ENCODE measurements around the gene ZCCHC7. TPM values are rescaled to one million over a fixed set of nuclear protein-coding genes. Genes with fewer than 3 reads are reported as not detected.
"Not testable (repeated sequence)": the region's sequence is repeated elsewhere in the genome, so short reads cannot be mapped to it uniquely, and the experiment has no call there.

Gene ZCCHC7
- total RNA-seq, 2 donors from 2014 or later = 21.2 to 22.7 TPM

DNA sequence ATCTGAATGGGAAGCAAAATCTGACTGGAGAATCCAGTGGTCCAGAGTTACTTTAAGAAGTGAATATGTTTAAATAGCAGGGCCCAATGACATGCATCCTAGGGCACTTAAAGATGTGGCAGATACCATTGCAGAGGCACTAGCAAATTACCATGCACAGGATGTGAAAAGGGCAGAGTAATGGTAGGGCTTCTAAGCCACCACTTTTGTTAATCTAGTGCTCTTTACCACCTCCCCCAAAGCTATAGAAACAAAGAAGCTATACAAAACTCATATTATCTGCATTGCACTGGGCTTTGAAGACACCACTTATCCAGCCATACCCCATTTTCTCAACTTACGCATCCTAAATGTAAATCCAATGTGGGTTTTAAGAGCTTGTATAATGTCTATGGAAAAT is 81.2 kb downstream of the ZCCHC7 start:
- H3K36me3 ChIP-seq (ENCODE audit: control insufficient read depth, insufficient read depth, low read length) = peaks cover 3% of the 10 kb centered on the region
- no peak overlapping the region for H3K4me3 ChIP-seq (ENCODE audit: low read length)
- peaks cover 12% of the 10 kb centered on the region for H3K9me3 ChIP-seq (ENCODE audit: control insufficient read depth, low read length)
- H3K9ac ChIP-seq (ENCODE audit: extremely low read depth, low read length, poor library complexity, severe bottlenecking) = no peak overlapping the region
- DNase-seq = no peak
- H3K27me3 ChIP-seq (ENCODE audit: control insufficient read depth, insufficient read depth, low read length, poor library complexity, severe bottlenecking) = no peaks in the 10 kb centered on the region
- Mint-ChIP-seq H3K27ac (no peak overlapping the region), H3K27me3 (ENCODE audit: insufficient read depth) (no peaks in the 10 kb centered on the region), H3K9me3 (peaks cover 13% of the 10 kb centered on the region), H3K36me3 (ENCODE audit: low read depth) (peaks cover 18% of the 10 kb centered on the region), H3K4me1 (peaks cover 27% of the 10 kb centered on the region), H3K4me3 (no peak overlapping the region)
- WGBS, 2 experiments (ENCODE audit: insufficient coverage in 1 of 2, insufficient read length in 1 of 2) = no CpG with 5 or more reads among the region's 1 CpG
- H3K27ac ChIP-seq (ENCODE audit: low read depth, low read length) = no peak overlapping the region
- peaks cover 13% of the 10 kb centered on the region for H3K4me1 ChIP-seq (ENCODE audit: control insufficient read depth, insufficient read depth, low read length)
- TF ChIP-seq, protein P1, sequence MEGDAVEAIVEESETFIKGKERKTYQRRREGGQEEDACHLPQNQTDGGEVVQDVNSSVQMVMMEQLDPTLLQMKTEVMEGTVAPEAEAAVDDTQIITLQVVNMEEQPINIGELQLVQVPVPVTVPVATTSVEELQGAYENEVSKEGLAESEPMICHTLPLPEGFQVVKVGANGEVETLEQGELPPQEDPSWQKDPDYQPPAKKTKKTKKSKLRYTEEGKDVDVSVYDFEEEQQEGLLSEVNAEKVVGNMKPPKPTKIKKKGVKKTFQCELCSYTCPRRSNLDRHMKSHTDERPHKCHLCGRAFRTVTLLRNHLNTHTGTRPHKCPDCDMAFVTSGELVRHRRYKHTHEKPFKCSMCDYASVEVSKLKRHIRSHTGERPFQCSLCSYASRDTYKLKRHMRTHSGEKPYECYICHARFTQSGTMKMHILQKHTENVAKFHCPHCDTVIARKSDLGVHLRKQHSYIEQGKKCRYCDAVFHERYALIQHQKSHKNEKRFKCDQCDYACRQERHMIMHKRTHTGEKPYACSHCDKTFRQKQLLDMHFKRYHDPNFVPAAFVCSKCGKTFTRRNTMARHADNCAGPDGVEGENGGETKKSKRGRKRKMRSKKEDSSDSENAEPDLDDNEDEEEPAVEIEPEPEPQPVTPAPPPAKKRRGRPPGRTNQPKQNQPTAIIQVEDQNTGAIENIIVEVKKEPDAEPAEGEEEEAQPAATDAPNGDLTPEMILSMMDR (conservative IDR thresholded peaks at IDR 0.05) = no peak

DNA sequence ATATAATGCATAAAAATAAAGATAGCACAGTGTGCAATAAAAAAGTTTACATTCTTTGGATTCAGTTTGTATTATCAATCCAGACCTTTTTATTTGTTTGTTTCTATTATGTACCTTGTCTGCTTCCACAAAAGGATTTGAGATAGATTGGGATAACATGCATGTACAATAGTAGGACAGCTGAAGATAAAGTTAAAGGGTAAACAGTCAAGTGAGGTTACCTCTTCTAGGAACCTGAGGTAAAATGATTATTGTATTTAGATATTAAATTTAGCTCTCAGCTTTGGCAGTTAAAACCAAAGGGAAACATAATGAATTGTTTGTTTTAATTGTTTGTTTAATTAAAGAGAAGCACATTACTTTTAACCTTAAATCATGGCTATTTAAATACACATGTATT is 81.7 kb downstream of the ZCCHC7 start:
- peaks cover 21% of the 10 kb centered on the region for H3K36me3 Mint-ChIP-seq (ENCODE audit: low read depth)
- H3K9ac ChIP-seq (ENCODE audit: extremely low read depth, low read length, poor library complexity, severe bottlenecking) = no peak overlapping the region
- no peak overlapping the region for H3K4me3 Mint-ChIP-seq
- H3K4me1 ChIP-seq (ENCODE audit: control insufficient read depth, insufficient read depth, low read length) = peaks cover 13% of the 10 kb centered on the region
- no peak for DNase-seq
- no peak overlapping the region for H3K27ac ChIP-seq (ENCODE audit: low read depth, low read length)
- no peaks in the 10 kb centered on the region for H3K27me3 ChIP-seq (ENCODE audit: control insufficient read depth, insufficient read depth, low read length, poor library complexity, severe bottlenecking)
- TF ChIP-seq, protein P1 (conservative IDR thresholded peaks at IDR 0.05) = no peak
- no peak overlapping the region for H3K4me3 ChIP-seq (ENCODE audit: low read length)
- no peak overlapping the region for H3K27ac Mint-ChIP-seq
- H3K9me3 ChIP-seq (ENCODE audit: control insufficient read depth, low read length) = peaks cover 12% of the 10 kb centered on the region
- peaks cover 26% of the 10 kb centered on the region for H3K4me1 Mint-ChIP-seq
- H3K36me3 ChIP-seq (ENCODE audit: control insufficient read depth, insufficient read depth, low read length) = peaks cover 3% of the 10 kb centered on the region
- no peaks in the 10 kb centered on the region for H3K27me3 Mint-ChIP-seq (ENCODE audit: insufficient read depth)
- peaks cover 13% of the 10 kb centered on the region for H3K9me3 Mint-ChIP-seq

DNA sequence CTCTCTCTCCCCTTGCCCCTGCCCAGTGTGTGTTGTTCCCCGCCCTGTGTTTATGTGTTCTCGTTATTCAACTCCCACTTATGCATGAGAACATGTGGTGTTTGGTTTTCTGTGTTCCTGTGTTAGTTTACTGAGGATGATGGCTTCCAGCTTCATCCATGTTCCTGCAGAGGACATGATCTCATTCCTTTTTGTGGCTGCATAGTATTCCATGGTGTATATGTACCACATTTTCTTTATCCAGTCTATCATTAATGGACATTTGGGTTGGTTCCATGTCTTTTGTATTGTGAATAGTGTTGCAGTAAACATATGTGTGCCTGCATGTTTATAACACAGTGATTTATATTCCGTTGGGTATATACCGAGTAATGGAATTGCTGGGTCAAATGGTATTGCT is 83.1 kb downstream of the ZCCHC7 start:
- H3K9ac ChIP-seq (ENCODE audit: extremely low read depth, low read length, poor library complexity, severe bottlenecking); H3K4me3 ChIP-seq (ENCODE audit: low read length); H3K4me1 ChIP-seq (ENCODE audit: control insufficient read depth, insufficient read depth, low read length); DNase-seq; H3K36me3 ChIP-seq (ENCODE audit: control insufficient read depth, insufficient read depth, low read length); H3K27me3 Mint-ChIP-seq (ENCODE audit: insufficient read depth); H3K27me3 ChIP-seq (ENCODE audit: control insufficient read depth, insufficient read depth, low read length, poor library complexity, severe bottlenecking); H3K27ac ChIP-seq (ENCODE audit: low read depth, low read length); H3K27ac Mint-ChIP-seq; H3K4me3 Mint-ChIP-seq: not testable (repeated sequence)
- peaks cover 13% of the 10 kb centered on the region for H3K9me3 Mint-ChIP-seq
- H3K4me1 Mint-ChIP-seq = peaks cover 15% of the 10 kb centered on the region
- H3K36me3 Mint-ChIP-seq (ENCODE audit: low read depth) = peaks cover 21% of the 10 kb centered on the region
- peaks cover 12% of the 10 kb centered on the region for H3K9me3 ChIP-seq (ENCODE audit: control insufficient read depth, low read length)
- 100% methylated on average over 2 to 4 of the region's 4 CpGs for WGBS, 2 experiments (ENCODE audit: insufficient coverage in 1 of 2, insufficient read length in 1 of 2)

DNA sequence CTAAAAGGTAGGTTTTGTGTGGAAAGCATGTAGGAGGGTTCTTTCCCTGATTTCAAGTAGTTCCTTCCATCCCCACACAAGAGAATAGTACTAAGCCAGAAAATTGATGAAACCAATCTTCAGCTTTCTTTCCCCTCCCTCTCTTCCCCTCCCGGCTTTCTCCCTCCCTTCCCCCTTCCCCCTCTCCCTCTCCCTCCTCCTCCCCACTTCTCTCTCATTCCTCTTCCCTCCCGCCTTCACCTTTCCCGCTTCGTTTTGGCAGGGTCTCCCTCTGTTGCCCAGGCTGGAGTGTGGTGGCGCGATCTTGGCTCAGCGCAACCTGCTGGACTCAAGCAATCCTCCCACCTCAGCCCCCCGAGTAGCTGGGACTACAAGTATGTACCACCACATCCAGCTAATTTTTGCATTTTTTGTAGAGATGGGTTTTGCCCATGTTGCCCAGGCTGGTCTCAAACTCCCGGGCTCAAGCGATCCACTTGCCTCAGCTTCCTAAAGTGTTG is 85.8 kb downstream of the ZCCHC7 start:
- H3K9me3 Mint-ChIP-seq = peaks cover 13% of the 10 kb centered on the region
- Histone ChIP-seq H3K27me3 (ENCODE audit: control insufficient read depth, insufficient read depth, low read length, poor library complexity, severe bottlenecking) (no peaks in the 10 kb centered on the region), H3K9me3 (ENCODE audit: control insufficient read depth, low read length) (peaks cover 12% of the 10 kb centered on the region), H3K9ac (ENCODE audit: extremely low read depth, low read length, poor library complexity, severe bottlenecking) (no peak overlapping the region), H3K4me3 (ENCODE audit: low read length) (no peak overlapping the region), H3K27ac (ENCODE audit: low read depth, low read length) (no peak overlapping the region), H3K4me1 (ENCODE audit: control insufficient read depth, insufficient read depth, low read length) (no peaks in the 10 kb centered on the region), H3K36me3 (ENCODE audit: control insufficient read depth, insufficient read depth, low read length) (peaks cover 3% of the 10 kb centered on the region)
- WGBS, 2 experiments (ENCODE audit: insufficient coverage in 1 of 2, insufficient read length in 1 of 2) = 90 to 93% methylated on average over 3 to 10 of the region's 10 CpGs
- H3K4me1 Mint-ChIP-seq = peaks cover 2% of the 10 kb centered on the region
- no peak overlapping the region for H3K4me3 Mint-ChIP-seq
- H3K27me3 Mint-ChIP-seq (ENCODE audit: insufficient read depth) = no peaks in the 10 kb centered on the region
- no peak for DNase-seq
- TF ChIP-seq, protein P1 (conservative IDR thresholded peaks at IDR 0.05) = no peak
- H3K27ac Mint-ChIP-seq = no peak overlapping the region
- peaks cover 20% of the 10 kb centered on the region for H3K36me3 Mint-ChIP-seq (ENCODE audit: low read depth)

All from endodermal cell (in vitro differentiated cells).